Heart right ventricle (tissue), 16 donors: ENCODE data around the gene LPP. TPM values are rescaled to one million over a fixed set of nuclear protein-coding genes. Genes with fewer than 3 reads are reported as not detected.

Experiments used
- ATAC-seq, 8 donors: fragments of 200-7000 bp; cut with Tn5 transposase; one replicate each; pipeline ENCODE4 v1.9.1; 2020; ENCODE audit warnings: mild to moderate bottlenecking in 8 of 8, moderate library complexity in 8 of 8, moderate number of reproducible peaks in 1 of 8
- DNase-seq, 2 donors: peaks; one replicate each; pipeline ENCODE4 v3.0.0-alpha.2; 2020
- H3K27ac ChIP-seq, 10 donors: fragments of 200-600 bp; sonication (generic) in 2 of 10; one replicate each; pipeline versions ENCODE4 v1.5.0 to v1.8.0; 2020 to 2022; ENCODE audit warnings: mild to moderate bottlenecking in 3 of 10
- H3K27me3 ChIP-seq, 7 donors: fragments of 200-600 bp; one replicate each; pipeline ENCODE4 v1.8.0; 2021 to 2022; ENCODE audit warnings: mild to moderate bottlenecking in 2 of 7
- H3K36me3 ChIP-seq, 9 donors: fragments of 200-600 bp; sonication (generic) in 1 of 9; one replicate each; pipeline versions ENCODE4 v1.5.0 to v1.8.0; 2020 to 2022; ENCODE audit warnings: mild to moderate bottlenecking in 2 of 9
- H3K4me1 ChIP-seq, 9 donors: fragments of 200-600 bp; sonication (generic) in 1 of 9; one replicate each; pipeline versions ENCODE4 v1.5.0 to v1.8.0; 2020 to 2022; ENCODE audit warnings: mild to moderate bottlenecking in 4 of 9
- H3K4me3 ChIP-seq, 10 donors: fragments of 200-600 bp; sonication (generic) in 2 of 10; one replicate each; pipeline versions ENCODE4 v1.5.0 to v1.8.0; 2020 to 2022; ENCODE audit warnings: mild to moderate bottlenecking in 7 of 10, moderate library complexity in 2 of 10
- H3K9me3 ChIP-seq, 11 donors: fragments of 200-600 bp in 10 of 11; sonication (generic) in 2 of 11; one replicate each; pipeline versions ENCODE4 v1.5.0 to v1.8.0; 2013 to 2022; ENCODE audit warnings: mild to moderate bottlenecking in 2 of 11, control low read depth in 1 of 11, moderate library complexity in 1 of 11
- CTCF ChIP-seq, 9 donors: fragments of 200-600 bp; sonication (generic) in 2 of 9; IDR thresholded peaks; one replicate each; pipeline versions ENCODE4 v1.5.0 to v1.8.0; 2021 to 2022; ENCODE audit warnings: antibody characterized with exemption in 9 of 9, mild to moderate bottlenecking in 5 of 9, moderate library complexity in 1 of 9
- WGBS, 2 donors: extraction: QIAGEN DNeasy Blood & Tissue Kit; methylation state at CpG; one replicate each; pipeline ENCODE4 v1.1.7; 2013; ENCODE audit warnings: inconsistent platforms in 1 of 2; 5-methylcytosine and 5-hydroxymethylcytosine counted together
- intact Hi-C, 10 donors: fragments of 100-400 bp; cut with DNase I; formaldehyde crosslinking; loops; one replicate each; pipeline versions ENCODE4 v1.11.1 to v1.14.2; 2022
- polyA plus RNA-seq, 2 donors: library from polyadenylated mRNA; stranded (reverse); fragments of 200-250 nt; gene quantifications; one replicate each; pipeline ENCODE4 v1.2.3, GENCODE V29; 2013
- total RNA-seq, 10 donors: library from RNA; stranded (reverse); fragmentation: NEBNext Ultra II Directional in 3 of 10; extraction: Animal tissue kit (Norgen Biotek cat#: 25700) in 3 of 10; gene quantifications; one replicate each; pipeline versions ENCODE4 v1.2.1 to v1.2.4, GENCODE V29; 2021 to 2023
- donor health status: Arrhythmogenic right ventricular cardiomyopathy.
- donor health status: ischemic (EF 13 %, LVEDD 7.1; RV severe dilation, severe dysfunction).
- donor health status: healthy with polysubstance abuse.
- donor health status: DM: no; HTN: yes; CAD: no.
- donor health status: DM: no; HTN: no; CAD: no.
- donor health status: ischemic (EF 25% LVEDD 6.9; RV normal size, moderate dysfunction).
- donor health status: ischemic (EF 25% LVEDD 5.7; RV mildly dilated, moderate dysfunction).
- donor health status: healthy.
- donor health status: DM: yes; HTN: yes; CAD: no.
- donor health status: Ischemic cardiomyopathy.
- donor health status: ischemic (EF 35%, LVEDD 5.7; RV mildly dilated, moderate dysfunction).
- donor health status: nonischemic (EF 11% LVEDD 7.7; RV severe dilation, severe dysfunction).
- donor health status: DM: yes; HTN: yes; CAD: no.
- donor health status: PGD.
- donor health status: ischemic (EF 29% LVEDD 5.4; RV normal size, mild dysfunction).
- donor health status: nonischemic (EF 23%, LVEDD 6.1; RV moderate dilation, normal function).

The LPP gene
- total and polyA plus RNA-seq, 12 donors, result 8.5 to 188 (median 140) TPM

GRCh38 chr3:188360364-188360881 lies 206.5 kb downstream of the LPP start:
- H3K27ac ChIP-seq, result no peak overlapping the region
- WGBS, 2 donors, result 99% methylated on average over 3 of the region's 3 CpGs
- H3K9me3 ChIP-seq, result no peaks in the 10 kb centered on the region
- H3K36me3 ChIP-seq, result no peaks in the 10 kb centered on the region
- DNase-seq, result no peak
- no peak for ATAC-seq
- intact Hi-C loops, result no loop called here
- peaks cover 0 to 54% (median 40%) of the 10 kb centered on the region in 9 donors for H3K4me1 ChIP-seq
- no peaks in the 10 kb centered on the region for H3K27me3 ChIP-seq
- no peak for TF ChIP-seq CTCF (IDR thresholded peaks at IDR 0.05)
- no peak overlapping the region for H3K4me3 ChIP-seq

GRCh38 chr3:188361888-188362287 lies 207.9 kb downstream of the LPP start:
- intact Hi-C loops, result no loop called here
- TF ChIP-seq CTCF (IDR thresholded peaks at IDR 0.05), result no peak
- Histone ChIP-seq H3K27me3 (no peaks in the 10 kb centered on the region), H3K4me1 (peaks cover 0 to 67% (median 54%) of the 10 kb centered on the region in 9 donors), H3K4me3 (no peak overlapping the region), H3K36me3 (no peaks in the 10 kb centered on the region), H3K27ac (peak overlapping the region in 3 of 10 donors; percentile 6 to 41 (median 31)), H3K9me3 (no peaks in the 10 kb centered on the region)
- 83 to 85% methylated on average over 7 of the region's 7 CpGs for WGBS, 2 donors
- no peak for ATAC-seq
- no peak for DNase-seq

- no peaks in the 10 kb centered on the region for H3K9me3 ChIP-seq
- ATAC-seq, result peak in 1 of 8 donors; percentile 62
- no peak for DNase-seq
- peak overlapping the region in 3 of 10 donors; percentile 6 to 41 (median 31) for H3K27ac ChIP-seq
- intact Hi-C loops, result no loop called here
- H3K36me3 ChIP-seq, result no peaks in the 10 kb centered on the region
- peaks cover 0 to 65% (median 53%) of the 10 kb centered on the region in 9 donors for H3K4me1 ChIP-seq
- H3K4me3 ChIP-seq, result no peak overlapping the region
- WGBS, 2 donors, result 45 to 56% methylated on average over 10 of the region's 10 CpGs
- peak in 1 of 9 donors; percentile 15 for TF ChIP-seq CTCF (IDR thresholded peaks at IDR 0.05)
- H3K27me3 ChIP-seq, result no peaks in the 10 kb centered on the region
These were observed 208.5 kb downstream of the LPP start for GRCh38 chr3:188362405-188362831.

- peaks cover 0 to 54% (median 31%) of the 10 kb centered on the region in 9 donors for H3K4me1 ChIP-seq
- H3K9me3 ChIP-seq, result no peaks in the 10 kb centered on the region
- H3K27ac ChIP-seq, result peak overlapping the region in 2 of 10 donors; percentile 26 to 28
- no peaks in the 10 kb centered on the region for H3K36me3 ChIP-seq
- H3K4me3 ChIP-seq, result no peak overlapping the region
- intact Hi-C loops, result no loop called here
- H3K27me3 ChIP-seq, result no peaks in the 10 kb centered on the region
- 76 to 80% methylated on average over 5 of the region's 5 CpGs for WGBS, 2 donors
- DNase-seq (no peak), ATAC-seq (peak in 2 of 8 donors; percentile 23 to 38)
- TF ChIP-seq CTCF (IDR thresholded peaks at IDR 0.05), result no peak
These were observed 211.2 kb downstream of the LPP start for GRCh38 chr3:188365184-188365583.
